ENCODE results near the gene FHAD1. TPM values are rescaled to one million over a fixed set of nuclear protein-coding genes. Genes with fewer than 3 reads are reported as not detected.
"Not testable (repeated sequence)": the region's sequence is repeated elsewhere in the genome, so short reads cannot be mapped to it uniquely, and the experiment has no call there.

Gene FHAD1
- polyA plus RNA-seq, 2 donors: 0.04 to 0.16 TPM

DNA sequence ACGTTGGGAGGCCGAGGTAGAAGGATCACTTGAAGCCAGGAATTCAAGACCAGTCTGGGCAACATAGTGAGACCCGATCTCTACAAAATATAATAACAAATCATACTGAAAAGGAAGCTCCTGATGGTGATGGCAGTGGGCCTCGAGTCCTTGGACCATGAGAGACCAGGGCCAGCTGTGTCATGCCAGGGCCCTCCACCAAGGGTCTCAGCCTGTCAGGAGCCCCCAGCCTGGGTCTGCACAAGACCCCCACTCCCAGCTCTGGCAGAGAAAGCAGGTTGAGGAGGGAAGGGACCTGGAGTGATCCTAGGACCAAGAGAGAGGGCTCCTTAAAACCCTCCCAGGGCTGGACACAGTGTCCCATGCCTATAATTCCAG, 184.5 kb downstream of the FHAD1 start:
- Histone ChIP-seq H3K4me3 (ENCODE audit: low read depth in 1 of 2, low read length in 2 of 2) (no peak overlapping the region), H3K9me3 (ENCODE audit: control insufficient read depth in 2 of 2, insufficient read depth in 1 of 2, low read depth in 1 of 2, low read length in 1 of 2) (no peaks in the 10 kb centered on the region), H3K36me3 (ENCODE audit: control insufficient read depth in 2 of 2, insufficient read depth in 2 of 2, low read length in 1 of 2) (peaks cover 0 to 8% of the 10 kb centered on the region in 2 donors), H3K4me1 (ENCODE audit: control insufficient read depth in 2 of 2, insufficient read depth in 2 of 2, low read length in 1 of 2) (no peaks in the 10 kb centered on the region), H3K27me3 (ENCODE audit: control insufficient read depth in 1 of 2, insufficient read depth in 2 of 2, low read length in 2 of 2) (no peaks in the 10 kb centered on the region), H3K27ac (ENCODE audit: low read depth in 2 of 2, low read length in 1 of 2) (no peak overlapping the region)
- WGBS, 2 donors: 70 to 77% methylated on average over 4 of the region's 4 CpGs

DNA sequence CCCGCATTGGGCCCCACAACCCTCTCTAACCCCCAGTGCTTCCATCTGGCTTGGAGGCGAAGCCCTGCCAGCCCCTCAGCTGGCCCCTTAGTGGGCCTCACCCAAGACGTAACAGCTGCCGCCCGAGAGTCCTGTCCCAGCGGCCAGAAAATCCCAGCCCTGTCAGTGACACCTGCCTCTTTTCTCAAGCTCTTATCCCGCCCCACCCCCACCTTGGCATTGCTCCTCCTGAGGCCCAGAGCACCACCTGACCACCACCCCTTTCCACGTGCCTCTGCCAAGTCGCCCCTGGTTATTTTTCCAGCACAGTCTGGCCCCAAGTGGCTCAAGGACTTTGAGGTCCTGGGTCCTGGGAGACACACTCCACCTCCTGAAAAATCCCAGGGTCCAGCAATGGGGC, 185.3 kb downstream of the FHAD1 start:
- Histone ChIP-seq H3K27me3 (ENCODE audit: control insufficient read depth in 1 of 2, insufficient read depth in 2 of 2, low read length in 2 of 2) (no peaks in the 10 kb centered on the region), H3K9me3 (ENCODE audit: control insufficient read depth in 2 of 2, insufficient read depth in 1 of 2, low read depth in 1 of 2, low read length in 1 of 2) (no peaks in the 10 kb centered on the region), H3K4me1 (ENCODE audit: control insufficient read depth in 2 of 2, insufficient read depth in 2 of 2, low read length in 1 of 2) (peaks cover 0 to 2% of the 10 kb centered on the region in 2 donors), H3K4me3 (ENCODE audit: low read depth in 1 of 2, low read length in 2 of 2) (no peak overlapping the region), H3K27ac (ENCODE audit: low read depth in 2 of 2, low read length in 1 of 2) (no peak overlapping the region), H3K36me3 (ENCODE audit: control insufficient read depth in 2 of 2, insufficient read depth in 2 of 2, low read length in 1 of 2) (peaks cover 0 to 8% of the 10 kb centered on the region in 2 donors)
- WGBS, 2 donors: 67 to 68% methylated on average over 9 of the region's 9 CpGs

DNA sequence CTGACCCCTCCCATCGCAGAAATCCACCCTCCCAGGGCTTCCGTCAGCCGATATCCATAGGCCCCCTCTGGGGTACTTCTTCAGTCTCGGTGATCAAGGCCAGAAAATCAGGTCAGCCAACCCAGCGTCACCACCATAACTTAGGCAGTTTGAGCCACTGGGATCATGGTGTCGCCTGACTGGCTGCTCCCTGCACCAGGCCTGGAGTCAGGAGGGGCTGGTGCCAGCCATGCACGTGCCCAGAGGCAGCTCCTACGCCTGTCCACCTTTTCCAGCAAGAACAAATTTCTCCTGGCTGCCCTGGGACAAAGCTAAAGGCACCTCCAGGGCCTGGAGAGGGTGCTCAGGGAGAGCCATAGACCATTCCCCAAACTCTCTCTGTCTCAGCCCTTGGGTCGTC, 186.4 kb downstream of the FHAD1 start:
- Histone ChIP-seq H3K36me3 (ENCODE audit: control insufficient read depth in 2 of 2, insufficient read depth in 2 of 2, low read length in 1 of 2) (peaks cover 0 to 5% of the 10 kb centered on the region in 2 donors), H3K9me3 (ENCODE audit: control insufficient read depth in 2 of 2, insufficient read depth in 1 of 2, low read depth in 1 of 2, low read length in 1 of 2) (no peaks in the 10 kb centered on the region), H3K27ac (ENCODE audit: low read depth in 2 of 2, low read length in 1 of 2) (no peak overlapping the region), H3K27me3 (ENCODE audit: control insufficient read depth in 1 of 2, insufficient read depth in 2 of 2, low read length in 2 of 2) (no peaks in the 10 kb centered on the region), H3K4me1 (ENCODE audit: control insufficient read depth in 2 of 2, insufficient read depth in 2 of 2, low read length in 1 of 2) (peaks cover 0 to 2% of the 10 kb centered on the region in 2 donors), H3K4me3 (ENCODE audit: low read depth in 1 of 2, low read length in 2 of 2) (no peak overlapping the region)
- 75 to 86% methylated on average over 9 of the region's 9 CpGs for WGBS, 2 donors

DNA sequence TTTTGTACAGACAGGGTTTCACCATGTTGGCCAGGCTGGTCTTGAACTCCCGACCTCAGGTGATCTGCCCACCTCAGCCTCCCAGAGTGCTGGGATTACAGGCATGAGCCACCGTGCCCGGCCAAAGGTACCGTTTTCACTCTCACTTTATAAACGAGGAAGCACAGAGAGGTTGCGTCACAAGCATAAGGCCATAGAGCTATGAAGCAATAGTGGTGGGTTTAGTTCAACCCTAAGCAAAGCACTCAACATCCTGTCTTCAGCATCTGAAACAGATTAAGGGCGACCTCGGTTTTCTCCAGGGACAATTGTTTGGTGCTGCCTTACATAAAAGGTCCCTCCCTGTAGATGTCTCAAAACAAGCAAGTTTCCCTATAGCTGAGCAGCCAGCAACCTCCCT, 187.7 kb downstream of the FHAD1 start:
- not testable (repeated sequence) for H3K9me3 ChIP-seq (ENCODE audit: control insufficient read depth in 2 of 2, insufficient read depth in 1 of 2, low read depth in 1 of 2, low read length in 1 of 2); H3K4me1 ChIP-seq (ENCODE audit: control insufficient read depth in 2 of 2, insufficient read depth in 2 of 2, low read length in 1 of 2); H3K27me3 ChIP-seq (ENCODE audit: control insufficient read depth in 1 of 2, insufficient read depth in 2 of 2, low read length in 2 of 2); H3K36me3 ChIP-seq (ENCODE audit: control insufficient read depth in 2 of 2, insufficient read depth in 2 of 2, low read length in 1 of 2); H3K27ac ChIP-seq (ENCODE audit: low read depth in 2 of 2, low read length in 1 of 2); H3K4me3 ChIP-seq (ENCODE audit: low read depth in 1 of 2, low read length in 2 of 2)
- WGBS, 2 donors: 50 to 58% methylated on average over 8 of the region's 8 CpGs

DNA sequence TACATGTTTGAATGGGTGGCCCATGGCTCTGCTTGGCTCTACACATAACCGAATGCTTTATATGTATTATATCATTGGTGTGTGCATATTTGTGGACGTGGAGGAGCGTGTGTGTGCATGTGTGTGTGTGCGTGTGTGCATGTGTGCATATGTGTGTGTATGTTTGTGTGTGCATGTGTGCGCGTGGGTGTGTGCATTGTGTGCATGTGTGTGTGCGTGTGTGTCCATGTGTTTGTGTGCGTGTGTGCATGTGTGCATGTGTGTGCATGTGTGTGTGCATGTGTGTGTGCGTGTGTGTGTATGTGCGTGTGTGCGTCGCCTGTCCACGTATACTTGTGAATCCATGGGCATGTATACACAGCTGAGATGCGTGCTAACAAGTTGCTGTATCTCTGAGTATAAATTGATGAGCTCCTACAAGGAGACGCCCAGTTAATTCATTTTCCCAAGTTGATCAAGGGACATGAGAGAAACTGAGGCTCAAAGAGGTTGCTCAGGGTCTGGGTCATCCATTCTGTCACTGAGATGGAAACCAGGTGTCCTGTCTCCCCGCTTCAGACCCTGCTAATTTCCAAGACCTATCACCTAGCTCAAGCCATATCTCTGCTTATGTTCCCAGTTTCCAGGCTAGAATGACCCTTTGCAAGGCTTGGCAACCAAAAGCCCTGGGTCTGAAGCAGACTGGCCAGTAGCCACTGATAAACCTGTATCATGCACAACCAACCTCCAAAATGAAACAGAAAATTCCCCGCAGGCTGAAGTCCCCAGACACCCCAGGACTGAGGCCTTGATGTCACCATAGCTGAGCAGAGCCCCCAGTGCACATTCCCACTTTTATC, 188.4 kb downstream of the FHAD1 start:
- Histone ChIP-seq H3K4me3 (ENCODE audit: low read depth in 1 of 2, low read length in 2 of 2) (no peak overlapping the region), H3K27ac (ENCODE audit: low read depth in 2 of 2, low read length in 1 of 2) (no peak overlapping the region), H3K27me3 (ENCODE audit: control insufficient read depth in 1 of 2, insufficient read depth in 2 of 2, low read length in 2 of 2) (no peaks in the 10 kb centered on the region), H3K36me3 (ENCODE audit: control insufficient read depth in 2 of 2, insufficient read depth in 2 of 2, low read length in 1 of 2) (no peaks in the 10 kb centered on the region), H3K9me3 (ENCODE audit: control insufficient read depth in 2 of 2, insufficient read depth in 1 of 2, low read depth in 1 of 2, low read length in 1 of 2) (no peaks in the 10 kb centered on the region), H3K4me1 (ENCODE audit: control insufficient read depth in 2 of 2, insufficient read depth in 2 of 2, low read length in 1 of 2) (peaks cover 0 to 2% of the 10 kb centered on the region in 2 donors)
- 90 to 94% methylated on average over 17 of the region's 17 CpGs for WGBS, 2 donors

DNA sequence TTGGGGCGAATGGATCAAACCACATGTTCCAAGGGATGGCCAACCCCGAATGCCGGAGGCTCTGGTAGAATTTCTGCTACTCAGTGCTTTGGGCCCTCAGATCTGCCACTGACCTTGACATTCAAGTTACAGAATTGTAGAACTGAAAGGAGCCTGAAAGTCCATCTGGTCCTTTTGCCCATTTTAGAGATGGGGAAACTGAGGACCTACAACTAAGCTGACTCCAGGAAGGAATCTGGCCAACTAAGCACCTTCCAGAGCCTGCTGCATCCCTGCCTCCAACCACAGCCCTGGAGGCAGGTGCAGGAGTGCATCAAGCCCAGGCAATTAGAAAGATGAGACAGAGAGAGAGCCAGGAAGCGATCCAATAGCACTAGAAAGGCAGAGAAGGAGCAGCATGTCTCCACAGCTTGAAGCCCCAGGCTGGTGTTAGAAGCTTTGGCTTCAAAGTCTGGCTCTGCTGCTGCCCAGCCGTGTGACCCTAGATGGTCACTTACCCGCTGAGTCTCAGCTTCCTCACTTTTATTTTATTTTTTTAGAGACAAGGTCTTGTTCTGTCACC, 189.9 kb downstream of the FHAD1 start:
- H3K9me3 ChIP-seq (ENCODE audit: control insufficient read depth in 2 of 2, insufficient read depth in 1 of 2, low read depth in 1 of 2, low read length in 1 of 2): no peaks in the 10 kb centered on the region
- peaks cover 0 to 2% of the 10 kb centered on the region in 2 donors for H3K4me1 ChIP-seq (ENCODE audit: control insufficient read depth in 2 of 2, insufficient read depth in 2 of 2, low read length in 1 of 2)
- no peaks in the 10 kb centered on the region for H3K36me3 ChIP-seq (ENCODE audit: control insufficient read depth in 2 of 2, insufficient read depth in 2 of 2, low read length in 1 of 2)
- WGBS, 2 donors: 86 to 91% methylated on average over 6 of the region's 6 CpGs
- no peak overlapping the region for H3K27ac ChIP-seq (ENCODE audit: low read depth in 2 of 2, low read length in 1 of 2)
- H3K27me3 ChIP-seq (ENCODE audit: control insufficient read depth in 1 of 2, insufficient read depth in 2 of 2, low read length in 2 of 2): no peaks in the 10 kb centered on the region
- H3K4me3 ChIP-seq (ENCODE audit: low read depth in 1 of 2, low read length in 2 of 2): no peak overlapping the region

DNA sequence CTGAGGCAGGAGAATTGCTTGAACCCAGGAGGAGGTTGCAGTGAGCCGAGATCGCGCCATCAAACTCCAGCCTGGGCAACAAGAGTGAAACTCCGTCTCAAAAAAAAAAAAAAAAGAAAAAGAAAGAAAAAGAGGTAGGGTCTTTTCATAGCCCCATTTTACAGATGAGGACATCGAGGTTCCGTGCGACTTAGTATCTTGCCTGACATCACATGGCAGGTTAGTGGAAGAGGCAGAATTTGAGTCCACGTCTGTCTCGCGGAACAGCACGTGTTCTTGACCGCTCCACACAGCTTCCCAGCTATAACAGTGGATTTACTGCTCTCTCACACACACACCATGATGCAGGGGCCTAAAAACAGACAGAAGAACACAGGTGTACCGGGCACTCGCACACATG, 192.3 kb downstream of the FHAD1 start:
- Histone ChIP-seq H3K9me3 (ENCODE audit: control insufficient read depth in 2 of 2, insufficient read depth in 1 of 2, low read depth in 1 of 2, low read length in 1 of 2) (no peaks in the 10 kb centered on the region), H3K4me1 (ENCODE audit: control insufficient read depth in 2 of 2, insufficient read depth in 2 of 2, low read length in 1 of 2) (peaks cover 0 to 2% of the 10 kb centered on the region in 2 donors), H3K27me3 (ENCODE audit: control insufficient read depth in 1 of 2, insufficient read depth in 2 of 2, low read length in 2 of 2) (no peaks in the 10 kb centered on the region), H3K27ac (ENCODE audit: low read depth in 2 of 2, low read length in 1 of 2) (no peak overlapping the region), H3K4me3 (ENCODE audit: low read depth in 1 of 2, low read length in 2 of 2) (no peak overlapping the region), H3K36me3 (ENCODE audit: control insufficient read depth in 2 of 2, insufficient read depth in 2 of 2, low read length in 1 of 2) (no peaks in the 10 kb centered on the region)
- 87 to 94% methylated on average over 14 of the region's 14 CpGs for WGBS, 2 donors

DNA sequence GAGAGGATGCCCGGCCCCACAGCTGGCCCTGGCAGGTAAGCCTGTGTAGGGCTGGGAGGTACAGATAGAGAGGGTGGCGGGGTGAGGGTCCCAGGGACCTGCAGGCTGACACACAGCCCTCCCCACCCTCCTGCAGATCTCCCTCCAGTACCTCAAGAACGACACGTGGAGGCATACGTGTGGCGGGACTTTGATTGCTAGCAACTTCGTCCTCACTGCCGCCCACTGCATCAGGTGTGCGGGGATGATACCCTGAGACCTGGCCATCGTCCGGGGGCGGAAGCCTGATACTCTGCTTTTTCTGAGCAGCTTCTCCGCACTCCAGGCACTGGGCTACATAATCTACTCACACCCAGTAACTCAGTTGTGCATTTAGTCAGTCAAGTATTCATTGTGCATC, 193.3 kb downstream of the FHAD1 start:
- Histone ChIP-seq H3K9me3 (ENCODE audit: control insufficient read depth in 2 of 2, insufficient read depth in 1 of 2, low read depth in 1 of 2, low read length in 1 of 2) (no peaks in the 10 kb centered on the region), H3K4me1 (ENCODE audit: control insufficient read depth in 2 of 2, insufficient read depth in 2 of 2, low read length in 1 of 2) (peaks cover 0 to 2% of the 10 kb centered on the region in 2 donors), H3K36me3 (ENCODE audit: control insufficient read depth in 2 of 2, insufficient read depth in 2 of 2, low read length in 1 of 2) (no peaks in the 10 kb centered on the region), H3K27ac (ENCODE audit: low read depth in 2 of 2, low read length in 1 of 2) (no peak overlapping the region), H3K4me3 (ENCODE audit: low read depth in 1 of 2, low read length in 2 of 2) (no peak overlapping the region), H3K27me3 (ENCODE audit: control insufficient read depth in 1 of 2, insufficient read depth in 2 of 2, low read length in 2 of 2) (no peaks in the 10 kb centered on the region)
- WGBS, 2 donors: 79 to 87% methylated on average over 13 of the region's 13 CpGs

DNA sequence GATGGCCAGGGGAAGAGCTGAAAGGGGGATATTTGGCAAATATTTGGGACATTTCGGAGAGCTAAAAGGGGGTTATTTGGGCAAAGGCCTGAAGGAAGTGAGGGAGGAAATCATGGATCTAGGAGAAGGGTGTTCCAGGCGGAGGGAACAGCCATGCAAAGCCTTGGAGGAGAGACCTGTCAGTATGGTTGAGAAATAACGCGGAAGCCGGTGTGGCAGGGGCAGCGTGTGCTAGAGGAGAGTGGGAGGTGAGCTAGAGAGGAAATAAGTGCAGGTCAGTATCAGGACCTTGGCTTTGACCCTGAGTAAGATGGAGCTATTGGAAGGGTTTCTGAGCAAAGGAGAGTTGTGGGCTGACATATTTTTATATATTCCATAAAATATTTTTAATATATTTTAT, 194.2 kb downstream of the FHAD1 start:
- H3K27me3 ChIP-seq (ENCODE audit: control insufficient read depth in 1 of 2, insufficient read depth in 2 of 2, low read length in 2 of 2): no peaks in the 10 kb centered on the region
- no peak overlapping the region for H3K27ac ChIP-seq (ENCODE audit: low read depth in 2 of 2, low read length in 1 of 2)
- no peaks in the 10 kb centered on the region for H3K36me3 ChIP-seq (ENCODE audit: control insufficient read depth in 2 of 2, insufficient read depth in 2 of 2, low read length in 1 of 2)
- WGBS, 2 donors: 78 to 89% methylated on average over 6 of the region's 6 CpGs
- no peaks in the 10 kb centered on the region for H3K9me3 ChIP-seq (ENCODE audit: control insufficient read depth in 2 of 2, insufficient read depth in 1 of 2, low read depth in 1 of 2, low read length in 1 of 2)
- no peak overlapping the region for H3K4me3 ChIP-seq (ENCODE audit: low read depth in 1 of 2, low read length in 2 of 2)
- H3K4me1 ChIP-seq (ENCODE audit: control insufficient read depth in 2 of 2, insufficient read depth in 2 of 2, low read length in 1 of 2): peaks cover 0 to 2% of the 10 kb centered on the region in 2 donors

DNA sequence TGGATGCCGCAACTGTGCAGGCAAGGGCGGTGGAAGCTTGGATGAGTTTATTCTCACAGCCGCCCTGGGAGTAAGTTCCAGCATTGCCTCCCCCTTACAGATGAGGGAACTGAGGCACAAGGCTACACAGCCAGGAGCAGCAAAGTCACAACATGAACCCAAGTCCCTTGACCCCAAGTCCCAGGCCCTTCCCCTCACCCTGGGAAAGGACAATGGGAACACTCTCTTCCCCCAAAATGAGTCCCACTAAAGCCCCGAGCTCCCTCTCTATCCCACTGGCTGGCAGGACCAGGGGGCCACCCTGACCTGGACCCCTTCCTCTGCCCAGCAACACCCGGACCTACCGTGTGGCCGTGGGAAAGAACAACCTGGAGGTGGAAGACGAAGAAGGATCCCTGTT, 195.1 kb downstream of the FHAD1 start:
- Histone ChIP-seq H3K36me3 (ENCODE audit: control insufficient read depth in 2 of 2, insufficient read depth in 2 of 2, low read length in 1 of 2) (no peaks in the 10 kb centered on the region), H3K27me3 (ENCODE audit: control insufficient read depth in 1 of 2, insufficient read depth in 2 of 2, low read length in 2 of 2) (no peaks in the 10 kb centered on the region), H3K27ac (ENCODE audit: low read depth in 2 of 2, low read length in 1 of 2) (no peak overlapping the region), H3K9me3 (ENCODE audit: control insufficient read depth in 2 of 2, insufficient read depth in 1 of 2, low read depth in 1 of 2, low read length in 1 of 2) (no peaks in the 10 kb centered on the region), H3K4me1 (ENCODE audit: control insufficient read depth in 2 of 2, insufficient read depth in 2 of 2, low read length in 1 of 2) (peaks cover 0 to 1% of the 10 kb centered on the region in 2 donors), H3K4me3 (ENCODE audit: low read depth in 1 of 2, low read length in 2 of 2) (no peak overlapping the region)
- 90 to 93% methylated on average over 8 of the region's 8 CpGs for WGBS, 2 donors

Data from esophagus (tissue), 2 donors.